H1 (cell line): ENCODE measurements around the gene BTBD9. TPM values are rescaled to one million over a fixed set of nuclear protein-coding genes. Genes with fewer than 3 reads are reported as not detected.

Experiments used
- CTCF ChIA-PET: fragments of 300-600 bp; sonication (Branson Sonifier 250); formaldehyde crosslinking; loops from one replicate; lab custom pipeline; 2021; ENCODE audit not compliant: partially characterized antibody; lab: Charles Lee
- POLR2A ChIA-PET: fragments of 300-600 bp; sonication (Branson Sonifier 250); formaldehyde crosslinking; loops from one replicate; lab custom pipeline; 2021; ENCODE audit warnings: inconsistent platforms; ENCODE audit not compliant: partially characterized antibody; lab: Charles Lee
- DNase-seq, 2 experiments: peaks; one replicate each; pipeline versions ENCODE4 v3.0.0 to v3.0.0-alpha.2; 2010 to 2022; ENCODE audit warnings: low spot score in 2 of 2, low read depth in 1 of 2, mixed read lengths in 1 of 2
- FAIRE-seq: peaks from 2 replicates; lab custom pipeline; 2011; peaks lifted over from hg19 to GRCh38; lab: Jason Lieb, UNC
- H2AFZ ChIP-seq: 2 replicates; pipeline ENCODE4 v1.8.1; 2012; ENCODE audit warnings: low read length, inconsistent platforms
- H2AK5ac ChIP-seq: 2 replicates; pipeline ENCODE4 v1.6.1; 2013; ENCODE audit warnings: low read depth, low read length
- H2BK120ac ChIP-seq: replicated peaks from 2 replicates; pipeline ENCODE3; 2013; ENCODE audit warnings: low read depth, low read length, inconsistent platforms
- H2BK12ac ChIP-seq: 2 replicates; pipeline ENCODE4 v1.6.1; 2013; ENCODE audit warnings: low read depth, low read length
- H2BK15ac ChIP-seq: 2 replicates; pipeline ENCODE4 v1.6.1; 2013; ENCODE audit warnings: low read length
- H2BK20ac ChIP-seq: 2 replicates; pipeline ENCODE4 v1.6.1; 2013; ENCODE audit warnings: low read length
- H2BK5ac ChIP-seq: 2 replicates; pipeline ENCODE4 v1.6.1; 2013; ENCODE audit warnings: low read depth, low read length
- H3K14ac ChIP-seq: 2 replicates; pipeline ENCODE4 v1.6.1; 2013; ENCODE audit warnings: inconsistent platforms; ENCODE audit not compliant: insufficient read length
- H3K18ac ChIP-seq: 2 replicates; pipeline ENCODE4 v1.6.1; 2013; ENCODE audit warnings: low read length; ENCODE audit errors: extremely low read depth
- H3K23ac ChIP-seq: 2 replicates; pipeline ENCODE4 v1.6.1; 2013; ENCODE audit warnings: inconsistent platforms; ENCODE audit not compliant: insufficient read length
- H3K23me2 ChIP-seq: 2 replicates; pipeline ENCODE4 v1.6.1; 2013; ENCODE audit warnings: low read depth, low read length
- H3K27ac ChIP-seq: 2 replicates; pipeline ENCODE4 v1.6.1; 2011; ENCODE audit warnings: low read depth, low read length, inconsistent platforms
- H3K27me3 ChIP-seq, 4 experiments: replicated peaks in 1 of 4; 1 replicate in 1 of 4; 2 replicates in 3 of 4; pipeline versions ENCODE4 v1.6.1 to v1.8.1; 2011 to 2013; ENCODE audit warnings: low read length in 3 of 4, mild to moderate bottlenecking in 3 of 4, inconsistent platforms in 2 of 4, mixed read lengths in 2 of 4, moderate library complexity in 1 of 4; ENCODE audit not compliant: control insufficient read depth in 3 of 4, insufficient read depth in 3 of 4; ENCODE audit errors: extremely low read depth in 1 of 4
- H3K36me3 ChIP-seq, 4 experiments: 2 replicates each; pipeline versions ENCODE4 v1.6.1 to v1.8.1; 2011 to 2013; ENCODE audit warnings: mild to moderate bottlenecking in 4 of 4, low read length in 3 of 4, moderate library complexity in 2 of 4, control low read depth in 1 of 4, inconsistent platforms in 1 of 4; ENCODE audit not compliant: insufficient read depth in 4 of 4, control insufficient read depth in 2 of 4
- H3K4ac ChIP-seq: replicated peaks from 2 replicates; pipeline ENCODE3; 2013; ENCODE audit warnings: low read length, low read depth, mixed read lengths, inconsistent platforms; ENCODE audit not compliant: insufficient read length
- H3K4me1 ChIP-seq, 4 experiments: replicated peaks in 1 of 4; 1 replicate in 1 of 4; 2 replicates in 3 of 4; pipeline versions ENCODE4 v1.6.1 to v1.8.1; 2011 to 2013; ENCODE audit warnings: low read length in 3 of 4, inconsistent platforms in 2 of 4, mixed read lengths in 1 of 4; ENCODE audit not compliant: insufficient read depth in 4 of 4, control insufficient read depth in 3 of 4
- H3K4me2 ChIP-seq, 2 experiments: 2 replicates each; pipeline versions ENCODE4 v1.6.1 to v1.8.1; 2011 to 2013; ENCODE audit warnings: low read depth in 2 of 2, low read length in 2 of 2, control low read depth in 1 of 2, inconsistent platforms in 1 of 2, mild to moderate bottlenecking in 1 of 2; ENCODE audit not compliant: insufficient read depth in 1 of 2
- H3K4me3 ChIP-seq, 4 experiments: fragments of 200-600, 300-600 bp in 1 of 4; sonication (generic), shearing (Covaris generic), sonication (Bioruptor Twin) in 1 of 4; 2 replicates each; pipeline versions ENCODE4 v1.5.1 to v1.8.1; 2011 to 2016; ENCODE audit warnings: low read length in 4 of 4, low read depth in 3 of 4, control low read depth in 2 of 4, inconsistent platforms in 2 of 4, mild to moderate bottlenecking in 2 of 4, mixed read lengths in 1 of 4, moderate library complexity in 1 of 4; ENCODE audit not compliant: insufficient read depth in 2 of 4; ENCODE audit errors: extremely low read depth in 1 of 4
- H3K56ac ChIP-seq: replicated peaks from 2 replicates; pipeline ENCODE3; 2013; ENCODE audit warnings: low read depth, mild to moderate bottlenecking, mixed read lengths, low read length, inconsistent platforms; ENCODE audit not compliant: insufficient read length
- H3K79me1 ChIP-seq: 2 replicates; pipeline ENCODE4 v1.6.1; 2013; ENCODE audit warnings: low read depth, low read length, control low read depth
- H3K79me2 ChIP-seq, 2 experiments: 2 replicates each; pipeline versions ENCODE4 v1.6.1 to v1.8.1; 2012 to 2013; ENCODE audit warnings: low read length in 2 of 2, mild to moderate bottlenecking in 2 of 2, inconsistent platforms in 1 of 2; ENCODE audit not compliant: insufficient read depth in 2 of 2, control insufficient read depth in 1 of 2
- H3K9ac ChIP-seq, 4 experiments: replicated peaks in 1 of 4; 1 replicate in 1 of 4; 2 replicates in 3 of 4; pipeline versions ENCODE4 v1.6.1 to v1.8.1; 2011 to 2013; ENCODE audit warnings: low read depth in 3 of 4, low read length in 3 of 4, control low read depth in 2 of 4, mild to moderate bottlenecking in 2 of 4, moderate library complexity in 2 of 4, inconsistent platforms in 1 of 4; ENCODE audit errors: extremely low read depth in 1 of 4
- H3K9me3 ChIP-seq, 2 experiments: 2 replicates each; pipeline versions ENCODE4 v1.6.1 to v1.8.1; 2012 to 2013; ENCODE audit warnings: mild to moderate bottlenecking in 2 of 2, moderate library complexity in 2 of 2, control low read depth in 1 of 2, inconsistent platforms in 1 of 2, low read depth in 1 of 2, low read length in 1 of 2, mixed read lengths in 1 of 2; ENCODE audit not compliant: insufficient read depth in 2 of 2
- H4K20me1 ChIP-seq, 2 experiments: replicated peaks in 1 of 2; 2 replicates each; pipeline versions ENCODE3 to v1.8.1; 2011 to 2013; ENCODE audit warnings: inconsistent platforms in 2 of 2, low read length in 2 of 2, mild to moderate bottlenecking in 1 of 2; ENCODE audit not compliant: insufficient read depth in 2 of 2, control insufficient read depth in 1 of 2
- H4K5ac ChIP-seq: 2 replicates; pipeline ENCODE4 v1.6.1; 2013; ENCODE audit warnings: low read length, low read depth, mixed read lengths, inconsistent platforms; ENCODE audit not compliant: insufficient read length
- H4K8ac ChIP-seq: 2 replicates; pipeline ENCODE4 v1.8.0; 2013; ENCODE audit warnings: mild to moderate bottlenecking, moderate library complexity, low read length, inconsistent platforms; ENCODE audit not compliant: insufficient read depth; ENCODE audit errors: extremely low read depth
- H4K91ac ChIP-seq: replicated peaks from 2 replicates; pipeline ENCODE3; 2013; ENCODE audit warnings: low read length, mixed read lengths, inconsistent platforms; ENCODE audit not compliant: insufficient read length
- CBX5 ChIP-seq: fragments of 300-800, 300-1000 bp; sonication (generic); IDR thresholded peaks from 2 replicates; pipeline ENCODE4 v1.7.1; 2016; ENCODE audit warnings: antibody characterized with exemption, low read length, low read depth
- CBX8 ChIP-seq: fragments of 300-800, 300-1000 bp; sonication (generic); IDR thresholded peaks from 2 replicates; pipeline ENCODE4 v1.7.1; 2016; ENCODE audit warnings: low read depth, low read length, borderline replicate concordance
- EGR1 ChIP-seq: IDR thresholded peaks from 2 replicates; pipeline ENCODE4 v1.6.1; 2011; ENCODE audit warnings: low read depth, low read length, borderline replicate concordance
- JUN ChIP-seq: IDR thresholded peaks from 2 replicates; pipeline ENCODE4 v1.6.1; 2011; ENCODE audit warnings: low read depth, mild to moderate bottlenecking, improper control_type of control experiment, low read length
- RAD21 ChIP-seq, 2 experiments: IDR thresholded peaks in 1 of 2; conservative IDR thresholded peaks in 1 of 2; 2 replicates each; pipeline ENCODE4 v1.6.1; 2011; ENCODE audit warnings: low read depth in 2 of 2, low read length in 2 of 2, improper control_type of control experiment in 1 of 2, inconsistent platforms in 1 of 2, mild to moderate bottlenecking in 1 of 2, moderate library complexity in 1 of 2
- RXRA ChIP-seq: IDR thresholded peaks from 2 replicates; pipeline ENCODE4 v1.6.1; 2011; ENCODE audit warnings: low read depth, mild to moderate bottlenecking, low read length, moderate library complexity; ENCODE audit not compliant: insufficient read depth
- SP1 ChIP-seq: IDR thresholded peaks from 2 replicates; pipeline ENCODE4 v1.6.1; 2011; ENCODE audit warnings: low read depth, low read length
- SP4 ChIP-seq: IDR thresholded peaks from 2 replicates; pipeline ENCODE4 v1.6.1; 2012; ENCODE audit warnings: low read length, inconsistent platforms
- TCF12 ChIP-seq: IDR thresholded peaks from 2 replicates; pipeline ENCODE4 v1.6.1; 2011; ENCODE audit warnings: low read depth, mild to moderate bottlenecking, low read length
- TEAD4 ChIP-seq: IDR thresholded peaks from 2 replicates; pipeline ENCODE4 v1.6.1; 2012; ENCODE audit warnings: low read depth, low read length, inconsistent platforms, mixed read lengths
- WGBS, 2 experiments: shearing (Covaris generic) in 1 of 2; methylation state at CpG; one replicate each; pipeline versions ENCODE4 v1.1.6 to v1.1.7; 2013 to 2015; ENCODE audit warnings: low lambda C conversion rate in 2 of 2, mixed read lengths in 2 of 2, inconsistent platforms in 1 of 2, low coverage in 1 of 2, missing lambda C conversion rate in 1 of 2; ENCODE audit not compliant: insufficient replicate concordance in 2 of 2, insufficient coverage in 1 of 2, insufficient read length in 1 of 2; ENCODE audit errors: extremely low coverage in 1 of 2, missing lambda C conversion rate in 1 of 2; 5-methylcytosine and 5-hydroxymethylcytosine counted together
- polyA plus RNA-seq, 7 experiments: library from polyadenylated mRNA; depleted of rRNA in 3 of 7; stranded (reverse) in 5 of 7; unstranded in 2 of 7; fragments of >200 nt in 5 of 7; fragments of 200-250 nt in 2 of 7; gene quantifications; 1 replicate in 5 of 7; 2 replicates in 1 of 7; 4 replicates in 1 of 7; pipeline versions ENCODE4 v1.2.1 to v1.2.3, GENCODE V29; 2011 to 2013; ENCODE audit warnings: missing spikeins in 2 of 7, mixed read lengths in 2 of 7
- total RNA-seq: library from RNA; stranded (reverse); fragmentation: NEBNext Ultra II Directional; extraction: Animal tissue kit (Norgen Biotek cat#: 25700); gene quantifications from 2 replicates; pipeline ENCODE4 v1.2.1, GENCODE V29; 2021
- TF ChIP-seq, protein P1 (sequence below): IDR thresholded peaks from 2 replicates; pipeline ENCODE4 v1.6.1; 2012; ENCODE audit warnings: low read length, inconsistent platforms
- TF ChIP-seq, protein P2 (sequence below): IDR thresholded peaks from 2 replicates; pipeline ENCODE4 v1.6.1; 2012; ENCODE audit warnings: inconsistent platforms

The BTBD9 gene
- total and polyA plus RNA-seq, 2 of the 8 experiments (the other 6 are each of a cell fraction or from before 2014, with no cell fraction given) = 0.92 to 4.1 TPM

DNA sequence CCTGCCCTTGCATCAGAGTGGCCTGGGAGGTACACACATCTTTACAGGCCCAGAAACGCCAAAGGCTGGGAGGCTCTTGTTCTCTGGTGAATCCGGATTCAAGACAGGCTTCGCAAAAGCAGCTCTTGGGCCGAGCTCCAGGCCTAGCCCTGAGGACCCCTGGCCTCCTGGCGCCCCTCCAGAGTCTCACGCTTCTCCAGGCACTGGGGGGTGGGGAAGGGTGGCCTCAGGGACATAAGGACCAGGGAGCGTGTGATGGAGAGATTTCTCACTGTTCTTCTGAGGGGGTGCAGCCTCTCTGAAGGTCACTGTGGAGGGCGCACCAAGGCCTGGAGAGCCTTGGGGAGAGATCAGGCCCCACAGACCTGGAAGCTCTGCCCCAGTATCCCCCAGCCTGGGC lies 471.0 kb downstream of the BTBD9 start:
- no peak overlapping the region for H4K91ac ChIP-seq
- H3K27me3 ChIP-seq = no peaks in the 10 kb centered on the region
- H2AK5ac ChIP-seq = no peak overlapping the region
- H2BK15ac ChIP-seq = no peak overlapping the region
- H3K4ac ChIP-seq = no peak overlapping the region
- H2BK5ac ChIP-seq = no peak overlapping the region
- H3K36me3 ChIP-seq = no peaks in the 10 kb centered on the region
- H4K8ac ChIP-seq = no peak overlapping the region; the same call in 1 of the 2 replicates
- no peaks in the 10 kb centered on the region for H3K9me3 ChIP-seq
- POLR2A ChIA-PET = interaction anchor here (0.7 kb wide), 1 partner anchor 18 kb away, joined by 3 read pairs; no protein-coding TSS in a partner anchor
- no peak overlapping the region for H3K9ac ChIP-seq
- CTCF ChIA-PET = interaction anchor here (0.5 to 3.0 kb wide), 9 partner anchors 9 to 135 kb away, joined by 3 to 12 read pairs (median 3); no protein-coding TSS in a partner anchor
- no peaks in the 10 kb centered on the region for H3K79me1 ChIP-seq
- H4K5ac ChIP-seq = no peak overlapping the region
- H2BK120ac ChIP-seq = no peak overlapping the region
- H3K56ac ChIP-seq = no peak overlapping the region
- H3K79me2 ChIP-seq = no peaks in the 10 kb centered on the region
- FAIRE-seq (no peak), DNase-seq (no peak)
- H3K23ac ChIP-seq = no peak overlapping the region
- H4K20me1 ChIP-seq = no peaks in the 10 kb centered on the region
- H3K23me2 ChIP-seq = no peaks in the 10 kb centered on the region
- H2BK20ac ChIP-seq = no peak overlapping the region
- H3K14ac ChIP-seq = no peak overlapping the region
- no peak overlapping the region for H3K27ac ChIP-seq
- WGBS, 2 experiments = 91% methylated on average over 8 of the region's 8 CpGs; no CpG with 5 or more reads in 1 of the 2 experiments
- H3K4me3 ChIP-seq = no peak overlapping the region
- no peak overlapping the region for H3K4me2 ChIP-seq
- no peak overlapping the region for H2BK12ac ChIP-seq
- H3K4me1 ChIP-seq = peaks cover 0 to 30% (median 9%) of the 10 kb centered on the region in 4 experiments; a peak in 6 of 7 replicates
- H3K18ac ChIP-seq = no peak overlapping the region
- no peak overlapping the region for H2AFZ ChIP-seq
- TF ChIP-seq, protein P1, sequence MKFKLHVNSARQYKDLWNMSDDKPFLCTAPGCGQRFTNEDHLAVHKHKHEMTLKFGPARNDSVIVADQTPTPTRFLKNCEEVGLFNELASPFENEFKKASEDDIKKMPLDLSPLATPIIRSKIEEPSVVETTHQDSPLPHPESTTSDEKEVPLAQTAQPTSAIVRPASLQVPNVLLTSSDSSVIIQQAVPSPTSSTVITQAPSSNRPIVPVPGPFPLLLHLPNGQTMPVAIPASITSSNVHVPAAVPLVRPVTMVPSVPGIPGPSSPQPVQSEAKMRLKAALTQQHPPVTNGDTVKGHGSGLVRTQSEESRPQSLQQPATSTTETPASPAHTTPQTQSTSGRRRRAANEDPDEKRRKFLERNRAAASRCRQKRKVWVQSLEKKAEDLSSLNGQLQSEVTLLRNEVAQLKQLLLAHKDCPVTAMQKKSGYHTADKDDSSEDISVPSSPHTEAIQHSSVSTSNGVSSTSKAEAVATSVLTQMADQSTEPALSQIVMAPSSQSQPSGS = no peak
- TF ChIP-seq EGR1 = no peak
- no peak for TF ChIP-seq SP1
- no peak for TF ChIP-seq TCF12
- TF ChIP-seq, protein P2, sequence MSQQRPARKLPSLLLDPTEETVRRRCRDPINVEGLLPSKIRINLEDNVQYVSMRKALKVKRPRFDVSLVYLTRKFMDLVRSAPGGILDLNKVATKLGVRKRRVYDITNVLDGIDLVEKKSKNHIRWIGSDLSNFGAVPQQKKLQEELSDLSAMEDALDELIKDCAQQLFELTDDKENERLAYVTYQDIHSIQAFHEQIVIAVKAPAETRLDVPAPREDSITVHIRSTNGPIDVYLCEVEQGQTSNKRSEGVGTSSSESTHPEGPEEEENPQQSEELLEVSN = no peak
- TF ChIP-seq RXRA = no peak
- TF ChIP-seq CBX8 = no peak
- TF ChIP-seq JUN = no peak
- no peak for TF ChIP-seq SP4
- TF ChIP-seq RAD21 (IDR thresholded peaks at IDR 0.05 in 1 of 2, conservative IDR thresholded peaks at IDR 0.05 in 1 of 2; ENCODE audit: low read depth in 2 of 2, low read length in 2 of 2) = no peak
- TF ChIP-seq CBX5 = no peak
- no peak for TF ChIP-seq TEAD4
